ENCODE data around the gene ELAPOR1.
"Not testable (repeated sequence)": the region's sequence is repeated elsewhere in the genome, so short reads cannot be mapped to it uniquely, and the experiment has no call there.

The ELAPOR1 gene

GRCh38 chr1:109137958-109138357 is 24.0 kb downstream of the ELAPOR1 start:
- DNase-seq = no peak

- no peak for DNase-seq
Observed at GRCh38 chr1:109138358-109138757, 24.4 kb downstream of the ELAPOR1 start.

GRCh38 chr1:109140392-109140791 is 26.5 kb downstream of the ELAPOR1 start:
- no peak for DNase-seq

- no peak for DNase-seq
Observed at GRCh38 chr1:109142260-109142659, 28.3 kb downstream of the ELAPOR1 start.

GRCh38 chr1:109142725-109143124 is 28.8 kb downstream of the ELAPOR1 start:
- not testable (repeated sequence) for DNase-seq

- DNase-seq = no peak
Observed at GRCh38 chr1:109148987-109149561, 35.2 kb downstream of the ELAPOR1 start.

- DNase-seq = no peak
Observed at GRCh38 chr1:109149874-109150601, 36.1 kb downstream of the ELAPOR1 start.

GRCh38 chr1:109151146-109151990 is 37.5 kb downstream of the ELAPOR1 start:
- DNase-seq = no peak

- no peak for DNase-seq
Observed at GRCh38 chr1:109152196-109152595, 38.3 kb downstream of the ELAPOR1 start.

GRCh38 chr1:109156916-109157385 is 43.0 kb downstream of the ELAPOR1 start:
- no peak for DNase-seq

GRCh38 chr1:109158433-109158832 is 44.5 kb downstream of the ELAPOR1 start:
- DNase-seq = peak; percentile 51

- DNase-seq = no peak
Observed at GRCh38 chr1:109159326-109159725, 45.4 kb downstream of the ELAPOR1 start.

- DNase-seq = no peak
Observed at GRCh38 chr1:109160071-109160840, 46.3 kb downstream of the ELAPOR1 start.

GRCh38 chr1:109161858-109162606 is 48.1 kb downstream of the ELAPOR1 start:
- DNase-seq = no peak

GRCh38 chr1:109162626-109163025 is 48.7 kb downstream of the ELAPOR1 start:
- DNase-seq = no peak

- no peak for DNase-seq
Observed at GRCh38 chr1:109163551-109163950, 49.6 kb downstream of the ELAPOR1 start.
